HG03442 (cell line): ENCODE results near the gene TMEM126A.
A peak's percentile ranks its signal among the peaks of the same experiment; 100 is the strongest.

Experiments used
- ATAC-seq: cut with Tn5 transposase; IDR thresholded peaks from one replicate; pipeline ENCODE4 v1.9.1; 2021; ENCODE audit warnings: mild to moderate bottlenecking, moderate library complexity; ENCODE audit not compliant: unreplicated experiment

TMEM126A gene

DNA sequence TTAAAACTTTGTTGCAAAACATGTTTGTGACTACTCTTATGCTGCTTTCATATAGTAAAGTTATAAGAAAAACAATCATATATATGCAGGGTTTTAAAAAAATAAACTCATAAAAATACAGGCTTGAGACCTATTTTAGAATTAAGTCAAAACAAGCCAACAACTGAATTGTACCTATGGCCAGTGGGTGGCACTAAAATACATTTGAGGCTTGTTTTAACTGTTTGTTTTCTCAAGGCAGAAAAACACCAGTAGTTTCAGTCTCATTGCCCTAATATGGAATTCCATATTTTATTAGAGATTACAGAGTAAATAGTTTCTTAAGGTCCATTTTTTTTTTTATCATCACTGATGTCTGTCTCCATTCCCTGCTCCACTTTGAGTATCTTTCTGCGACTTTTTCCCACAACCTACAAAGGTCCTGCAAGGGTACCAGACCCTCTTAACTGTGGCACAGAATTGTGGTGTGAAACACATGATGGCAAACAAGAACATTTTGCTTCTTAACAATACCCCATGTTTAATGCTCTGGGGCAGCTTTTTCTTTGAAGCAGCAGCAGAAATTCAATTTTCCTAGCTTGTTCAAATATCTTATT, 46.7 kb downstream of the TMEM126A start:
- no peak for ATAC-seq

- ATAC-seq: no peak
Observed at GRCh38 chr11:85695546-85695945, 47.8 kb downstream of the TMEM126A start.

DNA sequence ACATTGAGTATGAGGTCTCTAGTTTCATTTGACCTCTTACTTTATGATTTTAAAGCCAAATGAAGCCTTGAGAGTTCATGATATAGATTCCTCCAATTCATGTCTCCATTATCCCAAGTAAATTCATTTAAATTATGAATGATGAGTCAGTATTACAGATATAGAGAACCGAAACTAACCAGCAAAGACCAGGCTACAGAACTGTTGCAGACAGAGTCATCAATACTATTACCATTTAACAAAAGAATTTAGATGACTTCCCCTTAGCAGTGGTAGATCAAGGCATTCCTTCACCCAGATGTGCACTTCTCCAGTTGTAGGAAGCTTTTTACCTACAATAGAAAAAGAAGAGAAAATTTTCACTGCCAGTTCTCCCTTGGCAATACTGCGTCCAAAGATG, 50.0 kb downstream of the TMEM126A start:
- peak; percentile 35 for ATAC-seq

DNA sequence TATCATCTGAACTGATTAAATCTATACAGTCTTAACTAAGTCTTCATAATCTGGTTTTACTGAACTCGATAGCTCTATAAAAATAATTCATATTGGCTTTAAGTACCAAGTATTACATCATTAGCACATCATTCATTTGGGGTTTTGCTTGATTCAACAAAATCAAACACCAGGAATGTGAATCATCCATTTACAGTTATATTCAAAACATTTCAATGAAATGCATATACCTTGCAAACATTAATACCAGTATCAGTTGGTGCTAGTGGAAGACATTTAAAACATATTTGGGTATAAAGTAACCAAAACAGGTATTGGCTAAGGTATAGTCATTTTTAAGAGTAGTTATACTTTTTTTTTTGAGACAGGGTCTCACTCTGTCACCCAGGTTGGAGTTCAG, 50.4 kb downstream of the TMEM126A start:
- no peak for ATAC-seq

DNA sequence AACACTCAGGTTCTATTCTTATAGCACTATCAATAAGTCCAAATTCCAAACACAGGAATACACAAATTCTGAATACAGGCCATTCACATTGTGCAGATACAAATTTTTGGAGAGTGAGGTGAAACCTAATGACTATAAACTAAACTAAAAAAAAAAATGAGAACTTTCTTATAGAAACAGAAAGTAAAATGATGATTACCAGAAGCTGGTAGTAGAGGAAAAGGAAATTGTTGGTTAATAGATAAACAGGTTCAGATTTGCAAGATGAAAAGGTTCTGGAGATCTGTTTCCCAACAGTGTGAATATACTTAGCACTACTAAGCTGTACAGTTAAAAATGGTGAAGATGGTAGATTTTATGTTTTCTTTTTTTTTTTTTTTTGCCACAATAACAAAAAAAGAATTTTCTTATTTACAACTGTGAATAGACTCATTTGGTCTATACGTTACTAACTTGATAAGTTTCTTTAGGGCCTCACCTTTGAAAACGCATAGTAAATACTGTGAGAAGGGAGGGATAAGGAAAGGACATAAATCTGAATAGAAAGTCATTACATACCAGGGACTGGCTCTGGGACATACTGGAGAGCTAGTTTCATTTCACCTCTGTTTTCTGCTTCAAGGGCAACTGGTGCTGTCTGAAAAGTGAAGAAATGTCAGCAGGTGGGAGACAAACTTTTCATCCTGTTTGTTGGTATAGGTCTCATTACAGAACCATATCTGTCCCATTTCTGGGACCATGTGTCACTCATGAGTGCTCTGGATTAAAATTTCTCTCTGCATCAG, 52.4 kb downstream of the TMEM126A start:
- peak; percentile 82 for ATAC-seq

- ATAC-seq: no peak
Observed at GRCh38 chr11:85704967-85705366, 57.2 kb downstream of the TMEM126A start.

- ATAC-seq: no peak
Observed at GRCh38 chr11:85705800-85706199, 58.0 kb downstream of the TMEM126A start.
